GM18868 (cell line): ENCODE data around the gene LHFPL3.
"Not testable (repeated sequence)": the region's sequence is repeated elsewhere in the genome, so short reads cannot be mapped to it uniquely, and the experiment has no call there.

ENCODE experiments used
- ATAC-seq: cut with Tn5 transposase; IDR thresholded peaks from one replicate; pipeline ENCODE4 v1.9.1; 2021; ENCODE audit warnings: mild to moderate bottlenecking, moderate library complexity; ENCODE audit not compliant: unreplicated experiment

Gene LHFPL3

DNA sequence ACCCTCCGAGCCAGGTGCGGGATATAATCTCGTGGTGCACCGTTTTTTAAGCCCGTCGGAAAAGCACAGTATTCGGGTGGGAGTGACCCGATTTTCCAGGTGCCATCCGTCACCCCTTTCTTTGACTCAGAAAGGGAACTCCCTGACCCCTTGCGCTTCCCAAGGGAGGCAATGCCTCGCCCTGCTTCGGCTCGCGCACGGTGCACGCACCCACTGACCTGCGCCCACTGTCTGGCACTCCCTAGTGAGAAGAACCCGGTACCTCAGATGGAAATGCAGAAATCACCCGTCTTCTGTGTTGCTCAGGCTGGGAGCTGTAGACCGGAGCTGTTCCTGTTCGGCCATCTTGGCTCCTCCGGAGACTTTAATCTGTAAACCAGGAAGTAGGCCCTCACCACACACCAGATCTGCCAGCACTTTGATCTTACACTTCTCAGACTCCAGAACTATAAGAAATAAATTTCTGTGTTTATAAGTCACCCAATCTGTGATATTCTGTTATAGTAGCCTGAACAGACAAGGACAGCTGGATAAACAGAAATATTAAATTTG is 235.0 kb downstream of the LHFPL3 start:
- ATAC-seq: not testable (repeated sequence)

GRCh38 chr7:104569751-104570150 is 241.3 kb downstream of the LHFPL3 start:
- ATAC-seq: no peak

- no peak for ATAC-seq
Observed at GRCh38 chr7:104572554-104572953, 244.2 kb downstream of the LHFPL3 start.

GRCh38 chr7:104584620-104585019 is 256.2 kb downstream of the LHFPL3 start:
- ATAC-seq: no peak

DNA sequence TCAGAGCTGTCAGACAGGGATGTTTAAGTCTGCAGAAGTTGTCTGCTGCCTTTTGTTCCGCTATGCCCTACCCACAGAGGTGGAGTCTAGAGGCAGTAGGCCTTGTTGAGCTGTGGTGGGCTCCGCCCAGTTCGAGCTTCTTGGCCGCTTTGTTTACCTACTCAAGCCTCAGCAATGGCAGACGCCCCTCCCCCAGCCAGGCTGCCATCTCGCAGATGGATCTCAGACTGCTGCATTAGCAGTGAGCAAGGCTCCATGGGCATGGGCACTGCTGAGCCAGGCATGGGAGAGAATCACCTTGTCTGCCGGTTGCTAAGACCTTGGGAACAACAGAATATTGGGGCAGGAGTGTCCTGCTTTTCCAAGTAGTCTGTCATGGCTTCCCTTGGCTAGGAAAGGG is 267.2 kb downstream of the LHFPL3 start:
- not testable (repeated sequence) for ATAC-seq

DNA sequence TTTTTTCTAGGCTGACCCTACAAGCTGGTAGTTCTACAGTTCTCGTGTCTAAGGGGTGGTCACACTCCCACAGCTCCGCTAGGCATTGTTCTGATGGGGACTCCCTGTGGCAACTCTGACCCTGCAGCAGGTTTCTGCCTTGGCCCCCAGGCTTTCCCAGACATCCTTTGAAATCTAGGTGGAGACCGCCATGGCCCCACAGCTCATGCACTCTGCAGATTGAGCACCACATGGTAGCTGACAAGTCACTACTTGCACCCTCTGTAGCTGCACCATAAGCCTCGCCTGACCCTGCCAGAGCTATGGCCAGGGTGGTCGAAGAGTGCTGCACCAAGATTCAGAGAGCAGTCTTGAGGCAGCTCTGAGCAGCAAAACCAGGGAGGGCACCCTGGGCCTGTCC is 275.6 kb downstream of the LHFPL3 start:
- ATAC-seq: no peak

DNA sequence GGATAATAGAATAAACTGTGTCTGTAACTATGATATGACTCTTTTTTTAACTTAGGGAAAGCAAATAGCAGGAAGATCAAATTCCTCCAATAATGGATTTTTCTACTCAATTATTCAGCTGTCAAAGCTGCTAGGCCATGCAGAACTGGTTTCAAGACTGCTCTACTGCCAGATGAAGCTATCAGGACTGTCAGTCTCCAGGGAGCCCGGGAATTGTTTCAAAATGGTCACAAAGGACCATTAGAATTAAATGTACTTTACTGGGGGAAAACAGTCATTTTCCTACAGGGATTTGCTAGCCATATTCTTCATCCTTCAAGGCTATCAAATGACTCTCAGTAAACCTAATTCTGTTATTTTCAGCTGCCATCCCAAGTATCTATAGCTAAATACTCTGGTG is 276.3 kb downstream of the LHFPL3 start:
- no peak for ATAC-seq

GRCh38 chr7:104621321-104621720 is 292.9 kb downstream of the LHFPL3 start:
- no peak for ATAC-seq

- no peak for ATAC-seq
Observed at GRCh38 chr7:104625956-104626355, 297.6 kb downstream of the LHFPL3 start.

DNA sequence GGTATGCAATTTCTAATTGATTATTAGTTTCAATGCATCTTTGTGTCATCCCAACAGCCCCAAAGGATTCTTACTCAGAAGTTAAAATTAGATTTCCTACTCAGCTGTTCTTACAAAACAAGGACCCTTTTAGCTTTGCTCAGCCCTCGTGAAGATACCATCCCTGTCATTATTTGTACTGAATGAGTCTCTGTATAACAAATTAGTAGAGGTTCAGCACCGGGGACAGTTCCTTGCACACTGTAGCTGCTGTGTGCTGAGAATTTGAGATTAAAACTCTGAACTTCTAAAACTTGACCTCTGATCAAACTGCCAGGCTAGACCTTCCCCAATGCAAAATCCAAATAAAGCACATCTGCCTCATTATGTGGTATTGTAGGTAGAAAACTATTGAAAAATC is 299.1 kb downstream of the LHFPL3 start:
- ATAC-seq: no peak

- ATAC-seq: no peak
Observed at GRCh38 chr7:104628017-104628416, 299.6 kb downstream of the LHFPL3 start.

GRCh38 chr7:104629408-104629807 is 301.0 kb downstream of the LHFPL3 start:
- ATAC-seq: no peak

- ATAC-seq: no peak
Observed at GRCh38 chr7:104640506-104640905, 312.1 kb downstream of the LHFPL3 start.

- no peak for ATAC-seq
Observed at GRCh38 chr7:104642560-104642959, 314.2 kb downstream of the LHFPL3 start.

DNA sequence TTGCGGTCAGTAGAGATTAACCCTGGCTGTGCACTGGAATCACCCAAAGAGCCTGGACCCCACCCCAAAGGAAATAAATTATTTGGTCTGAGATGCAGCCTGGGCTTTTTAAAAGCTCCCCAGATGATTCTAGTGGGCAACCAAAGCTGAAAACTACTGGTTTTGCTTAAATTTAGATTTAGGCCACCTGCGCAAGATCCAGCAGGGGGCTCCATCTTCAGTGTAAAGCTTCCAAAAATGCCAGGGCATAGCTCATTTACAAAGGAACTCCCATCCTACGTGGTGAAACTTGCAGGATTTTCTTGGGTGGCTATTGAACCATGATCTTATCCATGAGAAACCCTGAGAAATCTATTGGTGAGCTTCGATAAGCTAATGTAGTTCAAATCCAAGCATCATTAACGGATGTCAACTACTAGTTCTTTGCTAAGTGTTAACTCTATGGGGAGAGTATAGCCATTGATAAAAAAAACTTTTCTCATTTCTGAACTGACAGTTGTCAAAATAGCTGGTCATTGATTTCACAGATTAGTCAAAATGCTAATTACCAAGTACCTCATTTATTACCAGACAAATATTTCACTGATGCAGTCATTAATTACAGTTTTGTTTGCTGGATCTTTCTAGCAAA is 315.3 kb downstream of the LHFPL3 start:
- ATAC-seq: no peak

DNA sequence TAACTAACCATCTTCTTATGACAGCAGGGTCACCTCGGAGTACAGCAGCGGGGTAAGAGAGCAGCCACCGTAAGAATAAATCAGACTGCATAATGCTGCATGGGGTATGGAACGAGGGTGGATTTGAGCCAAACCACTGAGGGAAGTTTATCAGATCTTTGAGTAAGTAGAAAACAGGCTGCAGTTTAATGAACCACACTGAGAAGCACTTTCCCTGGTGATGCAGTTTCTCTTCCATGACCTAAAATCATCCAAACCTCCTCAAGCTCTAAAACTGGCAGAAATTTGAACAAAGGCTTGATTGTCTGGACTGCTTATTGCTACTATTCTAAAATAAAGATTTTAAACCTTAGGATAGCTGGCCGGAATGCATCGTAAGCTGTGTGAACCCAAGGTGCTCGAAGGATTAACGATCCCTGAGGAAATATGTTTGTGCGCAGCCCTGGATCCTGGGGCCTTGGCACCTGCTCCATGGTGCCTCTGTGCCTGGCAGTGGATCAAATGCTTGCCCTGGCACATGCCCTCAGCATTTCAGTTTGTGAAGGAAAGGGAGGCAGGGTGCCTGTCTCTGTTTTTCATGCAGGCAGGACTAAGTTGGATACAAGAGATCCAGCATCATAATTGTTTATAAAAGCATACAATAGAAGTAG is 322.7 kb downstream of the LHFPL3 start:
- no peak for ATAC-seq

DNA sequence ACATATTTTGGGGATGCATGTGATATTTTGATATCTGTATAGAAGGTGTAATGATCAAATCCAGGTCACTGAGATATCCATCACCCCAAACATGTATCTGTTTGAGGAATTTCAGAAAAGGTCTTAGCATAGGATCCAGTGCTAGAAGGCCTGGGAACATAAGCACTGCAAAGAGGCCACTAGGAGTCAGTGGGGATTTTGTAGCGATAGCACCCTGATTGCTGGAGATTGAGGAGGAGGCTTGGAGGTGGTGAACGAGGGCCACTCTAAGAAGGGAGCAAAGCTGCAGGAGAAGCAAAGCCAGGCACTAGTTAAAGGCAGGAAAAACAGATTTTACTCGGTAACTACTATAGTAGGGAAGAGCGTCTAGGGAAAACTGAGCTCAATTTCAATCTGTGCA is 324.0 kb downstream of the LHFPL3 start:
- no peak for ATAC-seq

DNA sequence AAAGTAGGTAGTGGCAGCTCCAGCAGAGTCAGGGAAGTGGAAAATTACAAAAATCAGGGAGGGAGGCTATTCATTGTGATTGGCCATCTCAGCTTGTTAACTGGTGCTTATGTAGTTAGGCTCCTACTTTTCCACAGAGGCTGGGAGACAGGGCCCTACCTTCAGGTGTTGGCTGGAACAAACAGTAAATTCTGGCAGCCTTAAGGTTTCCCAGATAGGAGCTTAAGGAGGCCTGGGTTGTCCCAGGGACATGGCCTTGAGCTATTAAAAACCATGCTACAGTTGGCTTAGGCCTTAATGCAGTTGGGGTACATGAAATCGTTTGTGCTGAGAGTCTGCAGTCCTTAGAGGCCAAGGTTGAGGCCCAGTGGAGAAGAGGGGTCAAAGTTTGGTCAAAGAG is 324.5 kb downstream of the LHFPL3 start:
- ATAC-seq: no peak

GRCh38 chr7:104653825-104654401 is 325.5 kb downstream of the LHFPL3 start:
- no peak for ATAC-seq

GRCh38 chr7:104655592-104655991 is 327.2 kb downstream of the LHFPL3 start:
- ATAC-seq: no peak

GRCh38 chr7:104656467-104656866 is 328.1 kb downstream of the LHFPL3 start:
- no peak for ATAC-seq

GRCh38 chr7:104657134-104657533 is 328.7 kb downstream of the LHFPL3 start:
- ATAC-seq: no peak
